Measurements from ENCODE around the gene TOMM20.

Gene TOMM20

GRCh38 chr1:235128456-235129328 is at the start of gene TOMM20:
TOMM20 (minus strand) TSS chr1:235128837; CDS start chr1:235128715, 122 bp downstream.
- no peaks in the 10 kb centered on the region for H3K27me3 ChIP-seq
- H3K4me3 ChIP-seq (ENCODE audit: low read depth in 1 of 2, low read length in 1 of 2), result peak within 1 kb of the TSS; percentile 89 to 92
- peaks cover 15 to 20% of the 10 kb centered on the region in 2 experiments for H3K4me1 ChIP-seq (ENCODE audit: control insufficient read depth in 1 of 2, insufficient read depth in 1 of 2, low read depth in 1 of 2, low read length in 1 of 2)
- peaks cover 11% of the 10 kb centered on the region for H3K36me3 ChIP-seq
- H3K9me3 ChIP-seq, result no peaks in the 10 kb centered on the region
- TF ChIP-seq, protein P1, sequence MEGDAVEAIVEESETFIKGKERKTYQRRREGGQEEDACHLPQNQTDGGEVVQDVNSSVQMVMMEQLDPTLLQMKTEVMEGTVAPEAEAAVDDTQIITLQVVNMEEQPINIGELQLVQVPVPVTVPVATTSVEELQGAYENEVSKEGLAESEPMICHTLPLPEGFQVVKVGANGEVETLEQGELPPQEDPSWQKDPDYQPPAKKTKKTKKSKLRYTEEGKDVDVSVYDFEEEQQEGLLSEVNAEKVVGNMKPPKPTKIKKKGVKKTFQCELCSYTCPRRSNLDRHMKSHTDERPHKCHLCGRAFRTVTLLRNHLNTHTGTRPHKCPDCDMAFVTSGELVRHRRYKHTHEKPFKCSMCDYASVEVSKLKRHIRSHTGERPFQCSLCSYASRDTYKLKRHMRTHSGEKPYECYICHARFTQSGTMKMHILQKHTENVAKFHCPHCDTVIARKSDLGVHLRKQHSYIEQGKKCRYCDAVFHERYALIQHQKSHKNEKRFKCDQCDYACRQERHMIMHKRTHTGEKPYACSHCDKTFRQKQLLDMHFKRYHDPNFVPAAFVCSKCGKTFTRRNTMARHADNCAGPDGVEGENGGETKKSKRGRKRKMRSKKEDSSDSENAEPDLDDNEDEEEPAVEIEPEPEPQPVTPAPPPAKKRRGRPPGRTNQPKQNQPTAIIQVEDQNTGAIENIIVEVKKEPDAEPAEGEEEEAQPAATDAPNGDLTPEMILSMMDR (IDR thresholded peaks at IDR 0.05), result peak; percentile 48
- peak within 1 kb of the TSS; percentile 86 for H3K27ac ChIP-seq

DNA sequence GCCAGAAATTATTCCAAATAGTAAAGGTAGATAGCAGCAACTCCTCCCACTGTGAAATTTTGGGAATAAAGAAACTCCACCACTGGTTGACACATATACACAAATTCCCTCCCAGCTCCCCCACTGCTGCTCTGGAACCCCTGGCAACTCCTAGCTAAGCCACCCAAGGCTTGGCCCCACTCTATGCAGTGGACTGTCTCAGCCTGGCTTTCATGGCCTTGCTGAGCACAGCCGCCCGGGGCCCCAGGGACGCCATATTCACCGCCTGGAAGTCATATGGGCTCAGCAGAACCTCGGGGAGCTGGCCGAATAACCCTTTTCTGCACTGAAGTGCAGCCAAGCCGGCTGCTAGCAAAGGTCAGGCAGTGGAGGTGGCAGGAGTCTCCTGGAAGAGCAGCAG is 47.8 kb upstream of the TOMM20 start:
- TF ChIP-seq, protein P1 (IDR thresholded peaks at IDR 0.05), result no peak
- H3K27ac ChIP-seq, result no peak overlapping the region
- H3K36me3 ChIP-seq, result peaks cover 81% of the 10 kb centered on the region
- H3K4me3 ChIP-seq (ENCODE audit: low read depth in 1 of 2, low read length in 1 of 2), result no peak overlapping the region
- no peaks in the 10 kb centered on the region for H3K27me3 ChIP-seq
- no peaks in the 10 kb centered on the region for H3K9me3 ChIP-seq
- no peaks in the 10 kb centered on the region for H3K4me1 ChIP-seq (ENCODE audit: control insufficient read depth in 1 of 2, insufficient read depth in 1 of 2, low read depth in 1 of 2, low read length in 1 of 2)

- Histone ChIP-seq H3K27ac (no peak overlapping the region), H3K4me3 (ENCODE audit: low read depth in 1 of 2, low read length in 1 of 2) (no peak overlapping the region), H3K27me3 (no peaks in the 10 kb centered on the region), H3K36me3 (peaks cover 76% of the 10 kb centered on the region), H3K4me1 (ENCODE audit: control insufficient read depth in 1 of 2, insufficient read depth in 1 of 2, low read depth in 1 of 2, low read length in 1 of 2) (no peaks in the 10 kb centered on the region), H3K9me3 (no peaks in the 10 kb centered on the region)
- TF ChIP-seq, protein P1 (IDR thresholded peaks at IDR 0.05), result no peak
Measured at GRCh38 chr1:235169986-235170385, 41.3 kb upstream of the TOMM20 start.

- no peaks in the 10 kb centered on the region for H3K9me3 ChIP-seq
- no peak overlapping the region for H3K4me3 ChIP-seq (ENCODE audit: low read depth in 1 of 2, low read length in 1 of 2)
- TF ChIP-seq, protein P1 (IDR thresholded peaks at IDR 0.05), result no peak
- H3K36me3 ChIP-seq, result peaks cover 63% of the 10 kb centered on the region
- H3K27ac ChIP-seq, result no peak overlapping the region
- H3K27me3 ChIP-seq, result no peaks in the 10 kb centered on the region
- H3K4me1 ChIP-seq (ENCODE audit: control insufficient read depth in 1 of 2, insufficient read depth in 1 of 2, low read depth in 1 of 2, low read length in 1 of 2), result no peaks in the 10 kb centered on the region
Measured at GRCh38 chr1:235168375-235168774, 39.7 kb upstream of the TOMM20 start.

DNA sequence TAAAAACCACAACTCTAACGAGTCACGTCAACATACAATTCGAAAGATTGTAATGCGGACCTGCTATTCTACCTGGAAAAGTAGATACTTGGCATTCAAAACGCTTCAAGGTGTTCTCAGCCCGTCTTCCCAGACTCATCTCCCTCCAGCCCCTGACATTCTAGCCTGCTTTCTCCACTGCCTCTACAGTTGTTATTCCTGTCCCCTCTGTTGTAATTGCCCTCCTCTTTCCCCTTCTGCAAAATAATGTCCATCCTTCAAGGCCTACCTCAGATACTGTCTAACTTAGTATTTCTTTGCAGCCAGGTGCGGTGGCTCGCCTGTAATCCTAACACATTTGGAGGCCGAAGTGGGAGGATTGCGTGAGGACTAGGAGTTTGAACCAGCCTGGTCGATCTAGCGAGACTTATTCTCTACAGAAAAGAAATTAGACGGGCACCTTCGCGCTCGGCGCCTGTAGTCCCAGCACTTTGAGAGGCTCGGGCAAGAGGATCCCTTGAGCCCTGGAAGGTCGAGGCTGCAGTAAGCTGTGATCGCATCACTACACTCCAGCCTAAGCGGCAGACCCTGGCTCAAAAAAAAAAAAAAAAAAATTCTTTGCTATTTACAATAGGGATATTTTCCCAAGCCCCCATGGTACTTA is 33.2 kb upstream of the TOMM20 start:
- Histone ChIP-seq H3K9me3 (no peaks in the 10 kb centered on the region), H3K4me1 (ENCODE audit: control insufficient read depth in 1 of 2, insufficient read depth in 1 of 2, low read depth in 1 of 2, low read length in 1 of 2) (peaks cover 16 to 18% of the 10 kb centered on the region in 2 experiments), H3K27ac (peak overlapping the region; percentile 89), H3K4me3 (ENCODE audit: low read depth in 1 of 2, low read length in 1 of 2) (peak overlapping the region; percentile 84), H3K27me3 (no peaks in the 10 kb centered on the region), H3K36me3 (peaks cover 13% of the 10 kb centered on the region)
- TF ChIP-seq, protein P1 (IDR thresholded peaks at IDR 0.05), result no peak
